H4 (cell line): Measurements from ENCODE around the gene SSX2IP. TPM values are rescaled to one million over a fixed set of nuclear protein-coding genes. Genes with fewer than 3 reads are reported as not detected.
A peak's percentile ranks its signal among the peaks of the same experiment; 100 is the strongest.

Source experiments
- DNase-seq: peaks from one replicate; pipeline ENCODE4 v3.0.0-alpha.2; 2015; ENCODE audit warnings: low spot score
- total RNA-seq: library from RNA; depleted of rRNA; stranded (reverse); fragments of >200 nt; shearing (Covaris generic); gene quantifications from 2 replicates; pipeline ENCODE4 v1.2.3, GENCODE V29; 2014

SSX2IP gene
- total RNA-seq, 1 experiment from 2014 or later, result 7.1 TPM

GRCh38 chr1:84709131-84709530 is 18.9 kb upstream of the SSX2IP start:
- DNase-seq, result no peak

DNA sequence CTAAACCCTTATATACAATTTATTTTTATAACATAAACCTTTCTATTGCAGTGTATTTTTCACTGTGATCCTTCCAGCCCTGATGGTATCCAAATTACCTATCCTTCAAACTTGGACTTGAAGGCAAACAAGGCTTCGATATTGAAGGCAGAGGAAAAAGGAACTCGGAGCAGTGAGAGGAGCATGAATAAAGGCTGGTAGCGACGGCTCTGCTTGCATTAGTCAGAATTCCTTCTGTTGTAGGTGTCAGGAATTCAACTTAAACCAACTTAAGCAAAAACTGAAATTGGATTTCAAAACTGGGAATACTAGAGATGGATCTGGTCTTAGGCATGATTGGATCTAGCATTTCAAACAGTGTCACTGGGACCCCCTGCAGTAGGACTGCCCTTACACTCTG is 17.8 kb upstream of the SSX2IP start:
- no peak for DNase-seq

GRCh38 chr1:84705513-84705912 is 15.3 kb upstream of the SSX2IP start:
- DNase-seq, result no peak

DNA sequence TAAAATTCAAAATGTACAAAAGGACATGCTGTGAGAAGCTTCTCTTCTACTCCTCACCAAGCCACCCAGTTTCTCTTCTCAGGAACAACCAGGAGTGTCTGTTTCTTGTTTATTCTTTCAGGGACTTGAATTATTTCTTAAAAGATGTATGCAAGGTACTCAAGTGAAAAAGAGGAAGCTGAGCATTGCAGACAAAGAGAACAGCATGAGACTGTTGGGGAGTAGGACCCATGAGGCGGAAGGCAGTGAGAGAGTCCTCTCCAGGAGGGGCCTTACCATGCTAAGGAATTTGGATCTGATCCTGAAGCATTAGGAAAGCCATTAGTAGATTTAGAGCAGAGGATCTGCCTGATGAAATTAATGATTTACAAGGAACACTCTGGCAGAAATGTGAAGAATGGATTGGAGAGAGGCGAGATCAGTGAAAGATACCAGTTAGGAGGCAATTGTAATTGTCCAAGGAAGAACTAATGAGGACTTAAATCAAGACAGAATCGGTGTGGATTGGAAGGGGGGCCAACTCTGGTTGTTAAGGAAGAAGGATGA is 14.7 kb upstream of the SSX2IP start:
- DNase-seq, result no peak

- DNase-seq, result no peak
Measured at GRCh38 chr1:84703431-84703830, 13.2 kb upstream of the SSX2IP start.

DNA sequence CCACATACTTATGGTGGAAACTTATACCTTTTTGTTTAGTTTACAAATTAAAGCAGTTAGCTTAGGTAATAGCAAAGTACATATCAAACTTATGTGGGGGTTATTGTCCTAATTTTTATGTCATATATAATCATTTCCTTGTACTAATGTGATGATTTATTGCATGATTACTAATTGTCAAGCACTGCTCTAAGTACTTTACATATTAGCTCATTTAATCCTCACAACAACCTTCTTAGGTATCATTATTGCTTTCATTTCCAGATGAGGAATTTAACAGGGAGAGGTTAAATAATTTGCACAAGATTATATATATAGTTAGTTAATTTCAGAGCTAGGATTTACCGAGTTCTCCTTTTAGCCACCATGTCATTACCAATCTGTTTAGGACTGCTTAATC is 11.9 kb upstream of the SSX2IP start:
- no peak for DNase-seq

- no peak for DNase-seq
Measured at GRCh38 chr1:84701376-84701775, 11.1 kb upstream of the SSX2IP start.

DNA sequence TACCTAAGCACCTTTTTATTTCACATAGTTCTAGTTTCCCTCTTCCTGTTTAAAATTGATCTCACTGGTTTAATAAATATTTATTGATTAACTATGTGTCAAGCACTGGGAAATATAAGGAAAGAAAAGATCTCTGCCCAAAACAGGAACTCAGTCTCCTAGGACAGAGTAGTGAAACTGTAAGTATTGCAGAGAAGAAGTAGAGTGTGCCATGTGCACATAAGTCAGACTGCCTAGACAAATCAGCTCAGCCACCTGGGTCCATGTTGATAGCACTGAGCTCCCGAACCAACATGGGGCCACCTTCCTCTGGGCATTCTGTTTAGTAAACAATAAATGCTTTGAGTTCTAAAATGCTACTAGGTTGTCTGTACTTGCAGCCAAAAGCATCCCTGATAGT is 9.8 kb upstream of the SSX2IP start:
- no peak for DNase-seq

- peak; percentile 61 for DNase-seq
Measured at GRCh38 chr1:84698151-84699110, 8.2 kb upstream of the SSX2IP start.

- no peak for DNase-seq
Measured at GRCh38 chr1:84693785-84694184, 3.5 kb upstream of the SSX2IP start.

DNA sequence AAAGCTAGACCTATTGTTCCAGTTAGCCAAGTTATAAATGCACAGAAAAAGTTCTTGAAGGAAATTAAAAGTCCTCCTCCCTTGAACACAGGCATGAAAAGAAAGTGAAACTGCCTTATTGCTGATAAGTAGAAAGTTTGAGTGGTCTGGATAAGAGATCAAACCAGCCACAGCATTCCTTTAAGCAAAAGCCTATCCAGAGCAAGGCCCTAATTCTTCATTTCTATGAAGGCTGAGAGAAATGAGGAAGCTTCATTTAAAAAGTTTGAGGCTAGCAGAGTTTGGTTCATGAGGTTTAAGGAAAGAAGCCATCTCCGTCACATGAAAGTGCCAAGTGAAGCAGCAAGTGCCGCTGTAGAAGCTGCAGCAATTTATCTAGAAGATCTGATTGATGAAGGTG is 2.7 kb upstream of the SSX2IP start:
- no peak for DNase-seq

GRCh38 chr1:84692391-84692790 is 2.1 kb upstream of the SSX2IP start:
- no peak for DNase-seq

- no peak for DNase-seq
Measured at GRCh38 chr1:84691122-84691783, 992 bp upstream of the SSX2IP start.

GRCh38 chr1:84689514-84690396 is 506 bp downstream of the SSX2IP start:
- peak; percentile 9 for DNase-seq

- DNase-seq, result no peak
Measured at GRCh38 chr1:84688463-84689061, 1.7 kb downstream of the SSX2IP start.

GRCh38 chr1:84687714-84688462 is 2.4 kb downstream of the SSX2IP start:
- DNase-seq, result no peak

DNA sequence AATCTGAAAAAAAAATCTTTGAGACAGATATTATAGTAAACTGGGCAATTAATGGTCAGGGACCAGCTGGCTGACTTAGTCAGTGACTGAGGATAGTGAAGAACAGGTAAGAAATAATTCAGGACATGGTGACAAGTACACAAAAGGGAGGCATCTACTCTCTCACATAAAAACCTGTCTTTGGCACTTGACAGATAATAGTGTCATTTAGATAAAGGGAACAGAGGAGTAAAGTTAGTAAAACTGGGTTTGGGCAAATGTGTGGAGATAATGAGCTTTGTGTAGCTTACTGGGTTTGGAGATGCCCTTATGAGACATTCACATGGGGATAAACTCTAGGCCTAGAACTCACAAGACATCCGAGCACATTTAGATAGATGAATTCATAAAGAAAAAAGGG is 4.0 kb downstream of the SSX2IP start:
- no peak for DNase-seq

GRCh38 chr1:84683508-84683907 is 6.8 kb downstream of the SSX2IP start:
- DNase-seq, result no peak

GRCh38 chr1:84682047-84682446 is 8.2 kb downstream of the SSX2IP start:
- no peak for DNase-seq

- no peak for DNase-seq
Measured at GRCh38 chr1:84677415-84678099, 12.7 kb downstream of the SSX2IP start.
